ENCODE measurements around the gene YTHDC2.

DNA sequence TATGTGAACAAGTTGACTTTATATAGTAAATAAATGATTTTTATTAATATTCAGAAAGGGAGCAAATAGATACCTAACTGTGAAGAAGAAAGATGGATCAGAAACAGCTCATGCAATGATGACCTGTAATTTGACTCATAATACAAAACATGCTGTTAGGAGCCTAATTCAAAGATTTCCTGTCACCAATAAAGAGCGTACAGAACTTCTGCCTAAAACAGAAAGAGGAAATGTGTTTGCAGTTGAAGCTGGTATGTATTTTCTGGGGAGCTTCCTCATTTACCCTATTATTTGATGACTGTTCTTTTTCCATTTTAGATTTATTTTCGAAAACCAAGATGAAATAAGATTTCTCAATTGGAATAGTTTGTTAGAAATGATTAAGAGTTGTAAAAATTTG is 11.4 kb downstream of the YTHDC2 start:
- TF ChIP-seq BHLHE40 (IDR thresholded peaks at IDR 0.05; ENCODE audit: borderline replicate concordance) (no peak), SP1 (IDR thresholded peaks at IDR 0.05) (no peak), FOXA1 (IDR thresholded peaks at IDR 0.05) (no peak), FOXM1 (IDR thresholded peaks at IDR 0.05; ENCODE audit: borderline replicate concordance) (no peak), TARDBP (IDR thresholded peaks at IDR 0.05) (no peak), ELF4 (IDR thresholded peaks at IDR 0.05) (no peak), HDGF (IDR thresholded peaks at IDR 0.05; ENCODE audit: borderline replicate concordance) (no peak), ARNT (IDR thresholded peaks at IDR 0.05) (no peak), CTBP1 (IDR thresholded peaks at IDR 0.05; ENCODE audit: borderline replicate concordance) (no peak)
- TF ChIP-seq, protein P1, sequence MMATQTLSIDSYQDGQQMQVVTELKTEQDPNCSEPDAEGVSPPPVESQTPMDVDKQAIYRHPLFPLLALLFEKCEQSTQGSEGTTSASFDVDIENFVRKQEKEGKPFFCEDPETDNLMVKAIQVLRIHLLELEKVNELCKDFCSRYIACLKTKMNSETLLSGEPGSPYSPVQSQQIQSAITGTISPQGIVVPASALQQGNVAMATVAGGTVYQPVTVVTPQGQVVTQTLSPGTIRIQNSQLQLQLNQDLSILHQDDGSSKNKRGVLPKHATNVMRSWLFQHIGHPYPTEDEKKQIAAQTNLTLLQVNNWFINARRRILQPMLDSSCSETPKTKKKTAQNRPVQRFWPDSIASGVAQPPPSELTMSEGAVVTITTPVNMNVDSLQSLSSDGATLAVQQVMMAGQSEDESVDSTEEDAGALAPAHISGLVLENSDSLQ (IDR thresholded peaks at IDR 0.05): no peak

Measured in HEK293T (cell line).